ENCODE data around the gene ZNF808. TPM values are rescaled to one million over a fixed set of nuclear protein-coding genes. Genes with fewer than 3 reads are reported as not detected.
"Not testable (repeated sequence)": the region's sequence is repeated elsewhere in the genome, so short reads cannot be mapped to it uniquely, and the experiment has no call there.

The ZNF808 gene
- total and polyA plus RNA-seq, 12 donors, result 1.8 to 44.0 (median 32.1) TPM

GRCh38 chr19:52557231-52557995 is 29.9 kb downstream of the ZNF808 start:
- H3K4me3 ChIP-seq, result no peak overlapping the region
- H3K9me3 ChIP-seq, result peaks cover 0 to 98% (median 58%) of the 10 kb centered on the region in 11 donors
- ATAC-seq, result no peak
- no peaks in the 10 kb centered on the region for H3K4me1 ChIP-seq
- no peak for DNase-seq
- TF ChIP-seq, protein P1, sequence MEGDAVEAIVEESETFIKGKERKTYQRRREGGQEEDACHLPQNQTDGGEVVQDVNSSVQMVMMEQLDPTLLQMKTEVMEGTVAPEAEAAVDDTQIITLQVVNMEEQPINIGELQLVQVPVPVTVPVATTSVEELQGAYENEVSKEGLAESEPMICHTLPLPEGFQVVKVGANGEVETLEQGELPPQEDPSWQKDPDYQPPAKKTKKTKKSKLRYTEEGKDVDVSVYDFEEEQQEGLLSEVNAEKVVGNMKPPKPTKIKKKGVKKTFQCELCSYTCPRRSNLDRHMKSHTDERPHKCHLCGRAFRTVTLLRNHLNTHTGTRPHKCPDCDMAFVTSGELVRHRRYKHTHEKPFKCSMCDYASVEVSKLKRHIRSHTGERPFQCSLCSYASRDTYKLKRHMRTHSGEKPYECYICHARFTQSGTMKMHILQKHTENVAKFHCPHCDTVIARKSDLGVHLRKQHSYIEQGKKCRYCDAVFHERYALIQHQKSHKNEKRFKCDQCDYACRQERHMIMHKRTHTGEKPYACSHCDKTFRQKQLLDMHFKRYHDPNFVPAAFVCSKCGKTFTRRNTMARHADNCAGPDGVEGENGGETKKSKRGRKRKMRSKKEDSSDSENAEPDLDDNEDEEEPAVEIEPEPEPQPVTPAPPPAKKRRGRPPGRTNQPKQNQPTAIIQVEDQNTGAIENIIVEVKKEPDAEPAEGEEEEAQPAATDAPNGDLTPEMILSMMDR (IDR thresholded peaks at IDR 0.05), result no peak
- intact Hi-C loops (cut with DNase I), result no loop called here
- no peak overlapping the region for H3K27ac ChIP-seq
- no peaks in the 10 kb centered on the region for H3K27me3 ChIP-seq
- 98 to 99% methylated on average over 16 of the region's 16 CpGs for WGBS, 2 donors
- H3K36me3 ChIP-seq, result peaks cover 11 to 97% (median 81%) of the 10 kb centered on the region in 9 donors

DNA sequence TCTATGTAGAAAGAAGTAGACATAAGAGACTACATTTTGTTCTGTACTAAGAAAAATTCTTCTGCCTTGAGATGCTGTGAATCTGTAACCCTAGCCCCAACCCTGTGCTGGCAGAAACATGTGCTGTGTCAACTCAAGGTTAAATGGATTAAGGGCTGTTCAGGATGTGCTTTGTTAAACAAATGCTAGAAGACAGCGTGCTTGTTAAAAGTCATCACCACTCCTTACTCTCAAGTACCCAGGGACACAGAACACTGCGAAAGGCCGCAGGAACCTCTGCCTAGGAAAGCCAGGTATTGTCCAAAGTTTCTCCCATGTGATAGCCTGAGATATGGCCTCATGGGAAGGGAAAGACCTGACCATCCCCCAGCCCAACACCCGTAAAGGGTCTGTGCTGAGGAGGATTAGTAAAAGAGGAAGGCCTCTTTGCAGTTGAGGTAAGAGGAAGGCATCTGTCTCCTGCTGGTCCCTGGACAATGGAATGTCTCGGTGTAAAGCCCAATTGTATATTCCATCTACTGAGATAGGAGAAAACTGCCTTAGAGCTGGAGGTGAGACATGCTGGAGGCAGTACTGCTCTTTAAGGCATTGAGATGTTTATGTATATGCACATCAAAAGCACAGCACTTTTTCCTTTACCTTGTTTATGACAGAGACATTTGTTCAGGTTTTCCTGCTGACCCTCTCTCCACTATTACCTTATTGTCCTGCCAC is 31.4 kb downstream of the ZNF808 start:
- H3K36me3 ChIP-seq, result peaks cover 6 to 97% (median 81%) of the 10 kb centered on the region in 9 donors
- WGBS, 2 donors, result 79 to 82% methylated on average over 5 of the region's 5 CpGs
- DNase-seq; ATAC-seq; H3K27me3 ChIP-seq; H3K27ac ChIP-seq; intact Hi-C loops (cut with DNase I); H3K4me1 ChIP-seq; H3K4me3 ChIP-seq: not testable (repeated sequence)
- H3K9me3 ChIP-seq, result peaks cover 0 to 98% (median 46%) of the 10 kb centered on the region in 11 donors

DNA sequence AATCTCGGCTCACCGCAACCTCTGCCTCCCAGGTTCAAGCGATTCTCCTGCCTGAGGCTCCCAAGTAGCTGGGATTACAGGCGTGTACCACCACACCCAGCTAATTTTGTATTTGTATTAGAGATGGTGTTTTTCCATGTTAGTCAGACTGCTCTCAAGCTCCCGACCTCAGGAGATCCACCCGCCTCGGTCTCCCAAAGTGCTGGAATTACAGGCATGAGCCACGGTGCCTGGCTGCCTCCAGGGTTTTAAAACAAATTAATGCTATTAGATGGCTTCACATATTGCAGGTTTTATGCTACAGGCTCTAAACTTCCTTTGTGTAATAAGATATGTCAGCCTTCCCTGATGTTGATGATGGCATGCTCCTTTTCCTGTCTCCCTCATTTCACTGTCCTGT is 34.1 kb downstream of the ZNF808 start:
- Histone ChIP-seq H3K9me3 (peaks cover 0 to 98% (median 21%) of the 10 kb centered on the region in 11 donors), H3K36me3 (peaks cover 0 to 81% (median 56%) of the 10 kb centered on the region in 9 donors)
- intact Hi-C loops (cut with DNase I), result loop anchor here in 1 of 10 donors (10.0 kb wide), 1 partner anchor 167 kb away; the partner anchor contains the start of gene ZNF528
- H3K27me3 ChIP-seq, H3K4me3 ChIP-seq, DNase-seq, ATAC-seq, H3K27ac ChIP-seq, H3K4me1 ChIP-seq: not testable (repeated sequence)
- WGBS, 2 donors, result 97% methylated on average over 8 of the region's 8 CpGs

- TF ChIP-seq, protein P1 (IDR thresholded peaks at IDR 0.05), result no peak
These were observed 38.7 kb downstream of the ZNF808 start for GRCh38 chr19:52566121-52566520.

GRCh38 chr19:52566588-52566987 is 39.1 kb downstream of the ZNF808 start:
- Histone ChIP-seq H3K27ac (no peak overlapping the region), H3K27me3 (no peaks in the 10 kb centered on the region), H3K36me3 (peaks cover 0 to 35% (median 17%) of the 10 kb centered on the region in 9 donors), H3K9me3 (peaks cover 0 to 73% (median 0%) of the 10 kb centered on the region in 11 donors), H3K4me3 (no peak overlapping the region), H3K4me1 (peaks cover 4 to 17% (median 12%) of the 10 kb centered on the region in 9 donors)
- WGBS, 2 donors, result 90 to 91% methylated on average over 2 of the region's 2 CpGs
- ATAC-seq, result no peak
- no peak for DNase-seq
- TF ChIP-seq, protein P1 (IDR thresholded peaks at IDR 0.05), result no peak
- intact Hi-C loops (cut with DNase I), result loop anchor here in 2 of 10 donors (5.0 to 10.0 kb wide), 2 partner anchors 39 to 172 kb away; partner anchors contain the start of genes ZNF528 (in 1 of the 2) and ZNF808 (in 1 of the 2)

More at GRCh38 chr19:52566121-52566520, 38.7 kb downstream of the ZNF808 start:
- H3K27me3 ChIP-seq, result no peaks in the 10 kb centered on the region
- H3K27ac ChIP-seq, result no peak overlapping the region
- no peak overlapping the region for H3K4me3 ChIP-seq
- intact Hi-C loops (cut with DNase I), result loop anchor here in 2 of 10 donors (5.0 to 10.0 kb wide), 2 partner anchors 39 to 171 kb away; partner anchors contain the start of genes ZNF528 (in 1 of the 2) and ZNF808 (in 1 of the 2)
- WGBS, 2 donors, result 87 to 95% methylated on average over 6 of the region's 6 CpGs
- DNase-seq (no peak), ATAC-seq (no peak)
- H3K36me3 ChIP-seq, result peaks cover 0 to 39% (median 19%) of the 10 kb centered on the region in 9 donors
- peaks cover 4 to 13% (median 12%) of the 10 kb centered on the region in 9 donors for H3K4me1 ChIP-seq
- peaks cover 0 to 77% (median 0%) of the 10 kb centered on the region in 11 donors for H3K9me3 ChIP-seq

Measured in heart right ventricle (tissue), 16 donors.